Measurements from ENCODE around the gene AFG1L. TPM values are rescaled to one million over a fixed set of nuclear protein-coding genes. Genes with fewer than 3 reads are reported as not detected.

The AFG1L gene
- total and polyA plus RNA-seq, 4 donors, result 2.7 to 2.8 (median 2.7) TPM

- H3K4me1 ChIP-seq (ENCODE audit: control insufficient read depth in 4 of 4, insufficient read depth in 4 of 4, low read length in 3 of 4), result peaks cover 2 to 44% (median 28%) of the 10 kb centered on the region in 4 donors
- H3K27me3 ChIP-seq (ENCODE audit: control insufficient read depth in 4 of 4, insufficient read depth in 4 of 4, low read length in 3 of 4), result no peaks in the 10 kb centered on the region
- TF ChIP-seq FOXA1 (IDR thresholded peaks at IDR 0.05) (no peak), REST (IDR thresholded peaks at IDR 0.05) (peak; percentile 75)
- H3K9ac ChIP-seq (ENCODE audit: low read depth in 1 of 2, low read length in 2 of 2), result peak overlapping the region; percentile 94 to 100
- peak overlapping the region; percentile 99 to 100 for H3K27ac ChIP-seq (ENCODE audit: low read depth in 1 of 2, low read length in 2 of 2)
- H3K9me3 ChIP-seq (ENCODE audit: control insufficient read depth in 4 of 4, low read length in 3 of 4), result no peaks in the 10 kb centered on the region
- under 1% methylated on average over 84 of the region's 84 CpGs for WGBS
- no peaks in the 10 kb centered on the region for H3K36me3 ChIP-seq (ENCODE audit: control insufficient read depth in 4 of 4, insufficient read depth in 3 of 4, low read depth in 1 of 4, low read length in 3 of 4)
- DNase-seq (ENCODE audit: low spot score), result peak; percentile 92
- peak overlapping the region; percentile 68 to 98 (median 95) for H3K4me3 ChIP-seq (ENCODE audit: low read depth in 1 of 3, low read length in 3 of 3)
Measured at GRCh38 chr6:108559097-108559883, 264.4 kb downstream of the AFG1L start.

DNA sequence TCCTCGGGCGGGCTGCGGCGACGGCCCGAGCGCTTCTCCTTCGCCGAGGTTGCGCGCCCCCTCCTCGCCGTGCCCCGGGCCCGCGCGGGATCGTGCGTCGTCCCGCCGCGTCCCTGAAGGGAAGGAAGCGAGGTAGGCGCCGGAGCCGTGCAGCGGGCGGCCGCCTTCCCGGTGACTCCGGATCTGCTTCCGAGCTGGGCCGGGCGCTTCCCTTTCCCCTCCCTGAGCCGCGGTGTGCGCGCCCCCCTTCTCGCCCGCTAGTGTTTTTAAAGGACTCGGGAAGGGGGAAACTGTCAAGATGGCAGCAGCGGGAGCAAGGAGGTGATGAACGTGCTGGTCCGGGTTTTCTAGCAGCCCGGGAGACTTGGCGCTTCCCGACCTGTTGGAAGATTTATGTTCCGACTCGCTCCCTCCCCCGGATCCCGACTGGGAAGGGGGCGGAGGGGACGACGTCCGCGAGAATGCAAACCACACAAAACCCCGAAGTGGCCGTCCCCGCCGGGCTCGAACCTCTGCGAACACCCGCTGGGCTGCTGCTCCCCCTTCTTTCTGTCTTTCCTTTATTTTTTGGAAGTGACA, 265.1 kb downstream of the AFG1L start:
- no peaks in the 10 kb centered on the region for H3K36me3 ChIP-seq (ENCODE audit: control insufficient read depth in 4 of 4, insufficient read depth in 3 of 4, low read depth in 1 of 4, low read length in 3 of 4)
- H3K27me3 ChIP-seq (ENCODE audit: control insufficient read depth in 4 of 4, insufficient read depth in 4 of 4, low read length in 3 of 4), result no peaks in the 10 kb centered on the region
- peak overlapping the region; percentile 99 to 100 for H3K27ac ChIP-seq (ENCODE audit: low read depth in 1 of 2, low read length in 2 of 2)
- no peak for DNase-seq (ENCODE audit: low spot score)
- TF ChIP-seq HNF4A (conservative IDR thresholded peaks at IDR 0.05) (no peak), JUND (IDR thresholded peaks at IDR 0.05) (no peak), FOXA2 (IDR thresholded peaks at IDR 0.05) (no peak), GABPA (IDR thresholded peaks at IDR 0.05 in 1 of 2, conservative IDR thresholded peaks at IDR 0.05 in 1 of 2) (no peak), NR2F2 (IDR thresholded peaks at IDR 0.05) (no peak), SP1 (IDR thresholded peaks at IDR 0.05) (no peak), EGR1 (IDR thresholded peaks at IDR 0.05; ENCODE audit: low read depth in 2 of 2) (no peak), ZBTB33 (IDR thresholded peaks at IDR 0.05) (no peak), HNF4G (IDR thresholded peaks at IDR 0.05) (no peak), REST (IDR thresholded peaks at IDR 0.05) (peak; percentile 0), RAD21 (IDR thresholded peaks at IDR 0.05) (peak in 1 of 2 donors; percentile 3), TAF1 (conservative IDR thresholded peaks at IDR 0.05) (peak; percentile 1), MAX (IDR thresholded peaks at IDR 0.05) (no peak), RXRA (IDR thresholded peaks at IDR 0.05) (no peak), YY1 (IDR thresholded peaks at IDR 0.05) (peak; percentile 64), FOXA1 (IDR thresholded peaks at IDR 0.05) (no peak)
- TF ChIP-seq, protein P1, sequence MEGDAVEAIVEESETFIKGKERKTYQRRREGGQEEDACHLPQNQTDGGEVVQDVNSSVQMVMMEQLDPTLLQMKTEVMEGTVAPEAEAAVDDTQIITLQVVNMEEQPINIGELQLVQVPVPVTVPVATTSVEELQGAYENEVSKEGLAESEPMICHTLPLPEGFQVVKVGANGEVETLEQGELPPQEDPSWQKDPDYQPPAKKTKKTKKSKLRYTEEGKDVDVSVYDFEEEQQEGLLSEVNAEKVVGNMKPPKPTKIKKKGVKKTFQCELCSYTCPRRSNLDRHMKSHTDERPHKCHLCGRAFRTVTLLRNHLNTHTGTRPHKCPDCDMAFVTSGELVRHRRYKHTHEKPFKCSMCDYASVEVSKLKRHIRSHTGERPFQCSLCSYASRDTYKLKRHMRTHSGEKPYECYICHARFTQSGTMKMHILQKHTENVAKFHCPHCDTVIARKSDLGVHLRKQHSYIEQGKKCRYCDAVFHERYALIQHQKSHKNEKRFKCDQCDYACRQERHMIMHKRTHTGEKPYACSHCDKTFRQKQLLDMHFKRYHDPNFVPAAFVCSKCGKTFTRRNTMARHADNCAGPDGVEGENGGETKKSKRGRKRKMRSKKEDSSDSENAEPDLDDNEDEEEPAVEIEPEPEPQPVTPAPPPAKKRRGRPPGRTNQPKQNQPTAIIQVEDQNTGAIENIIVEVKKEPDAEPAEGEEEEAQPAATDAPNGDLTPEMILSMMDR (IDR thresholded peaks at IDR 0.05; ENCODE audit: low read depth, low read length, missing input control), result no peak
- H3K9me3 ChIP-seq (ENCODE audit: control insufficient read depth in 4 of 4, low read length in 3 of 4), result no peaks in the 10 kb centered on the region
- WGBS, result under 1% methylated on average over 64 of the region's 64 CpGs
- peaks cover 2 to 50% (median 35%) of the 10 kb centered on the region in 4 donors for H3K4me1 ChIP-seq (ENCODE audit: control insufficient read depth in 4 of 4, insufficient read depth in 4 of 4, low read length in 3 of 4)
- peak overlapping the region; percentile 94 to 96 for H3K9ac ChIP-seq (ENCODE audit: low read depth in 1 of 2, low read length in 2 of 2)
- peak overlapping the region; percentile 68 to 95 (median 93) for H3K4me3 ChIP-seq (ENCODE audit: low read depth in 1 of 3, low read length in 3 of 3)

Measured in liver (tissue), 9 donors.